GM12878 (cell line): ENCODE measurements around the gene MYMX. TPM values are rescaled to one million over a fixed set of nuclear protein-coding genes. Genes with fewer than 3 reads are reported as not detected.

Experiments used
- ATAC-seq: fragments of 200-7000 bp; cut with Tn5 transposase; 3 replicates; pipeline ENCODE4 v1.9.1; 2020; ENCODE audit warnings: mild to moderate bottlenecking, moderate library complexity
- BruUV-seq: library from RNA; stranded (reverse); fragments of 400-500 nt; replicated peaks from 2 replicates; lab custom pipeline; 2021; lab: Mats Ljungman, UMichigan
- CTCF ChIA-PET: fragments of 300-600 bp; sonication (Branson Sonifier 250); formaldehyde crosslinking; extraction: SDS; loops from one replicate; lab custom pipeline; 2021; ENCODE audit warnings: inconsistent platforms; lab: Yijun Ruan, JAX
- POLR2A ChIA-PET: fragments of 350-600 bp; formaldehyde crosslinking; extraction: SDS; loops from one replicate; lab custom pipeline; 2021; ENCODE audit warnings: inconsistent platforms; lab: Charles Lee
- RAD21 ChIA-PET: fragments of 300-600 bp; sonication (Branson Sonifier 250); formaldehyde crosslinking; loops from one replicate; lab custom pipeline; 2023; ENCODE audit warnings: antibody characterized with exemption; ENCODE audit not compliant: unreplicated experiment; lab: Charles Lee
- SMC1A ChIA-PET: fragments of 300-600 bp; sonication (Branson Sonifier 250); formaldehyde crosslinking; loops from one replicate; lab custom pipeline; 2023; ENCODE audit not compliant: unreplicated experiment, uncharacterized antibody; lab: Charles Lee
- DNase-seq: peaks from one replicate; pipeline ENCODE4 v3.0.0-alpha.2; 2011; ENCODE audit warnings: low read depth, low spot score
- FAIRE-seq: peaks from 3 replicates; lab custom pipeline; 2011; peaks lifted over from hg19 to GRCh38; lab: Jason Lieb, UNC
- H2AFZ ChIP-seq: 2 replicates; pipeline ENCODE4 v1.6.0; 2011; ENCODE audit warnings: low read depth, low read length, control low read depth; ENCODE audit not compliant: control insufficient read depth
- H3K27ac ChIP-seq: 2 replicates; pipeline ENCODE4 v1.5.1; 2011; ENCODE audit warnings: control low read depth; ENCODE audit not compliant: control insufficient read depth, insufficient read depth
- H3K27me3 ChIP-seq, 2 experiments: replicated peaks in 1 of 2; 2 replicates each; pipeline versions ENCODE4 v1.6.0 to v1.6.1; 2011; ENCODE audit warnings: low read length in 1 of 2; ENCODE audit not compliant: control insufficient read depth in 2 of 2, insufficient read depth in 2 of 2
- H3K36me3 ChIP-seq, 2 experiments: 2 replicates each; pipeline ENCODE4 v1.5.1; 2011; ENCODE audit warnings: low read length in 1 of 2; ENCODE audit not compliant: control insufficient read depth in 2 of 2, insufficient read depth in 2 of 2
- H3K4me1 ChIP-seq: 2 replicates; pipeline ENCODE4 v1.6.1; 2011; ENCODE audit warnings: mild to moderate bottlenecking, low read length, moderate library complexity, mixed read lengths; ENCODE audit not compliant: control insufficient read depth, insufficient read depth
- H3K4me2 ChIP-seq: 2 replicates; pipeline ENCODE4 v1.6.0; 2011; ENCODE audit warnings: control low read depth; ENCODE audit not compliant: control insufficient read depth, insufficient read depth
- H3K4me3 ChIP-seq: fragments of 200-600 bp; sonication (generic); 2 replicates; pipeline ENCODE4 v1.5.1; 2016
- H3K79me2 ChIP-seq: 2 replicates; pipeline ENCODE4 v1.6.0; 2011; ENCODE audit warnings: low read length; ENCODE audit not compliant: control insufficient read depth, insufficient read depth
- H3K9ac ChIP-seq: 2 replicates; pipeline ENCODE4 v1.8.0; 2011; ENCODE audit warnings: low read length, control low read depth, mixed read lengths; ENCODE audit not compliant: control insufficient read depth, insufficient read depth
- H3K9me3 ChIP-seq: replicated peaks from 3 replicates; pipeline ENCODE4 v1.5.1; 2011; ENCODE audit warnings: mild to moderate bottlenecking, low read length; ENCODE audit not compliant: control insufficient read depth, insufficient read depth
- H4K20me1 ChIP-seq: 2 replicates; pipeline ENCODE4 v1.6.0; 2011; ENCODE audit not compliant: control insufficient read depth, insufficient read depth
- LARP7 ChIP-seq: fragments of 450-650 bp; IDR thresholded peaks from 2 replicates; pipeline ENCODE4 v1.6.1; 2017; ENCODE audit warnings: mild to moderate bottlenecking
- MEF2A ChIP-seq: IDR thresholded peaks from 2 replicates; pipeline ENCODE4 v1.6.1; 2011; ENCODE audit warnings: low read depth, mild to moderate bottlenecking, low read length, moderate library complexity; ENCODE audit not compliant: insufficient read depth
- SIX5 ChIP-seq: IDR thresholded peaks from 2 replicates; pipeline ENCODE4 v1.6.1; 2011; ENCODE audit warnings: mild to moderate bottlenecking, low read depth, low read length, moderate library complexity; ENCODE audit not compliant: severe bottlenecking
- TCF3 ChIP-seq: IDR thresholded peaks from 2 replicates; pipeline ENCODE4 v1.6.1; 2012; ENCODE audit warnings: low read depth, mild to moderate bottlenecking, low read length, borderline replicate concordance; ENCODE audit not compliant: insufficient read depth
- WGBS: methylation state at CpG from one replicate; pipeline ENCODE4 v1.1.6; 2016; ENCODE audit warnings: low lambda C conversion rate; ENCODE audit not compliant: insufficient replicate concordance, insufficient coverage; ENCODE audit errors: missing lambda C conversion rate; 5-methylcytosine and 5-hydroxymethylcytosine counted together
- in situ Hi-C: fragments of 300-500 bp; cut with MboI; formaldehyde crosslinking; loops from 9 replicates; pipeline ENCODE4 v1.14.3; 2018; ENCODE audit warnings: mixed read lengths
- intact Hi-C: fragments of 100-400 bp; cut with micrococcal nuclease; formaldehyde crosslinking; loops from one replicate; pipeline ENCODE4 v1.14.2; 2022; ENCODE audit not compliant: unreplicated experiment
- polyA plus RNA-seq, 11 experiments: library from polyadenylated mRNA; depleted of rRNA in 4 of 11; unstranded in 6 of 11; stranded (reverse) in 5 of 11; fragments of >200 nt; fragmentation: Nextera tagmentation in 4 of 11; fragmentation: Illumina TruSeq in 1 of 11; extraction: Ambion mirVana in 4 of 11; extraction: Trizol in 1 of 11; gene quantifications; 1 replicate in 1 of 11; 2 replicates in 10 of 11; pipeline versions ENCODE4 v1.2.1 to v1.2.3, GENCODE V29; 2011 to 2016; ENCODE audit warnings: inconsistent platforms in 2 of 11, missing spikeins in 2 of 11, low read depth in 1 of 11
- total RNA-seq, 4 experiments: library from RNA; depleted of rRNA in 3 of 4; stranded (reverse); fragments of >200 nt in 3 of 4; fragmentation: Illumina TruSeq in 1 of 4; extraction: Trizol in 1 of 4; gene quantifications; 2 replicates each; pipeline versions ENCODE4 v1.2.1 to v1.2.3, GENCODE V29; 2013 to 2021
- TF ChIP-seq, protein P1 (sequence below): IDR thresholded peaks from 2 replicates; pipeline ENCODE4 v1.6.1; 2011; ENCODE audit warnings: mild to moderate bottlenecking, low read depth, low read length, moderate library complexity; ENCODE audit not compliant: insufficient replicate concordance
- TF ChIP-seq, protein P2 (sequence below): fragments of 450-650 bp; IDR thresholded peaks from 2 replicates; pipeline ENCODE4 v1.6.1; 2017; ENCODE audit warnings: mild to moderate bottlenecking

Gene MYMX
- total and polyA plus RNA-seq, 10 of the 15 experiments (the other 5 are each of a cell fraction or from before 2014, with no cell fraction given): not detected

DNA sequence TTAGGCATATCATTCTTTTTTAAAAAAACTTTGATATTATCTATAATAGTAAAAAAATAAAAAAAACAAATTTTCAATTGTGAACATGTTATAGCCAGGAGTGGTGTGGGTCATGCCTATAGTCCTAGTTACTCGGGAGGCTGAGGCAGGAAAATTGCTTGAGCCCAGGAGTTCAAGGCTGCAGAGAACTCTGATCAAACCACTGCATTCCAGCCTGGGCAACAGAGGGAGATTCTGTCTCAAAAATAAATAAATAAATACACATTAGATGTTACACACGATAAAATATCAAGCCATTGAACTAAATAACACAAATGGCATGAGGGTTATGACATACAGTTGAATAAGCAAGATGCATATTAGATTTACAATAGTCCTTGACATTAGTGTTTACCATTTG is 27.9 kb upstream of the MYMX start:
- SMC1A ChIA-PET: interaction anchor here (1.5 to 2.8 kb wide), 6 partner anchors 11 to 33 kb away, joined by 6 to 11 read pairs (median 9); no protein-coding TSS in a partner anchor
- no peak for FAIRE-seq
- H3K36me3 ChIP-seq: no peaks in the 10 kb centered on the region
- in situ Hi-C loops (no loop called here), intact Hi-C loops (no loop called here)
- DNase-seq: no peak
- H3K4me1 ChIP-seq: peaks cover 12% of the 10 kb centered on the region
- RAD21 ChIA-PET: interaction anchor here (1.1 to 1.2 kb wide), 2 partner anchors 13 to 16 kb away, joined by 3 read pairs; no protein-coding TSS in a partner anchor
- H3K9me3 ChIP-seq: no peaks in the 10 kb centered on the region
- no peak overlapping the region for H2AFZ ChIP-seq
- H3K9ac ChIP-seq: no peak overlapping the region
- H3K4me3 ChIP-seq: no peak overlapping the region
- H3K27ac ChIP-seq: no peak overlapping the region
- TF ChIP-seq LARP7 (no peak), TCF3 (no peak), MEF2A (no peak), SIX5 (no peak)
- TF ChIP-seq, protein P1, sequence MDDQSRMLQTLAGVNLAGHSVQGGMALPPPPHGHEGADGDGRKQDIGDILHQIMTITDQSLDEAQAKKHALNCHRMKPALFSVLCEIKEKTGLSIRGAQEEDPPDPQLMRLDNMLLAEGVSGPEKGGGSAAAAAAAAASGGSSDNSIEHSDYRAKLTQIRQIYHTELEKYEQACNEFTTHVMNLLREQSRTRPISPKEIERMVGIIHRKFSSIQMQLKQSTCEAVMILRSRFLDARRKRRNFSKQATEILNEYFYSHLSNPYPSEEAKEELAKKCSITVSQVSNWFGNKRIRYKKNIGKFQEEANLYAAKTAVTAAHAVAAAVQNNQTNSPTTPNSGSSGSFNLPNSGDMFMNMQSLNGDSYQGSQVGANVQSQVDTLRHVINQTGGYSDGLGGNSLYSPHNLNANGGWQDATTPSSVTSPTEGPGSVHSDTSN: no peak
- TF ChIP-seq, protein P2, sequence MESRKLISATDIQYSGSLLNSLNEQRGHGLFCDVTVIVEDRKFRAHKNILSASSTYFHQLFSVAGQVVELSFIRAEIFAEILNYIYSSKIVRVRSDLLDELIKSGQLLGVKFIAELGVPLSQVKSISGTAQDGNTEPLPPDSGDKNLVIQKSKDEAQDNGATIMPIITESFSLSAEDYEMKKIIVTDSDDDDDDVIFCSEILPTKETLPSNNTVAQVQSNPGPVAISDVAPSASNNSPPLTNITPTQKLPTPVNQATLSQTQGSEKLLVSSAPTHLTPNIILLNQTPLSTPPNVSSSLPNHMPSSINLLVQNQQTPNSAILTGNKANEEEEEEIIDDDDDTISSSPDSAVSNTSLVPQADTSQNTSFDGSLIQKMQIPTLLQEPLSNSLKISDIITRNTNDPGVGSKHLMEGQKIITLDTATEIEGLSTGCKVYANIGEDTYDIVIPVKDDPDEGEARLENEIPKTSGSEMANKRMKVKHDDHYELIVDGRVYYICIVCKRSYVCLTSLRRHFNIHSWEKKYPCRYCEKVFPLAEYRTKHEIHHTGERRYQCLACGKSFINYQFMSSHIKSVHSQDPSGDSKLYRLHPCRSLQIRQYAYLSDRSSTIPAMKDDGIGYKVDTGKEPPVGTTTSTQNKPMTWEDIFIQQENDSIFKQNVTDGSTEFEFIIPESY: no peak
- no peaks in the 10 kb centered on the region for H4K20me1 ChIP-seq
- no peaks in the 10 kb centered on the region for H3K79me2 ChIP-seq
- H3K27me3 ChIP-seq: no peaks in the 10 kb centered on the region
- POLR2A ChIA-PET: interaction anchor here (1.4 to 1.5 kb wide), 2 partner anchors 11 to 30 kb away, joined by 8 to 15 read pairs; no protein-coding TSS in a partner anchor
- CTCF ChIA-PET: interaction anchor here (1.4 kb wide), 1 partner anchor 16 kb away, joined by 4 read pairs; no protein-coding TSS in a partner anchor
- WGBS: 95% methylated on average over 2 of the region's 2 CpGs
- ATAC-seq: no peak
- no peak overlapping the region for H3K4me2 ChIP-seq
- BruUV-seq: no TSS peak
